HL-60 (cell line): Measurements from ENCODE around the gene IQGAP2.

ENCODE experiments used
- DNase-seq, 2 experiments: peaks; one replicate each; pipeline ENCODE4 v3.0.0-alpha.2; 2010 to 2020; ENCODE audit warnings: low read depth in 1 of 2, low spot score in 1 of 2
- H3K27ac ChIP-seq: fragments of 250-450 bp; sonication (Bioruptor Pico); replicated peaks from 2 replicates; pipeline ENCODE4 v1.5.1; 2020; ENCODE audit warnings: mild to moderate bottlenecking, moderate library complexity
- H3K27me3 ChIP-seq: fragments of 250-450 bp; sonication (Bioruptor Pico); 2 replicates; pipeline ENCODE4 v1.5.1; 2021; ENCODE audit warnings: mild to moderate bottlenecking, moderate library complexity; ENCODE audit not compliant: insufficient read depth, poor library complexity, severe bottlenecking
- H3K4me3 ChIP-seq: replicated peaks from 2 replicates; pipeline ENCODE4 v1.5.1; 2011; ENCODE audit warnings: mild to moderate bottlenecking, control low read depth, low read length; ENCODE audit not compliant: insufficient read depth
- CTCF ChIP-seq: IDR thresholded peaks from one replicate; pipeline ENCODE4 v1.5.1; 2011; ENCODE audit warnings: low read length, control low read depth, inconsistent platforms; ENCODE audit not compliant: insufficient read depth
- GABPA ChIP-seq: IDR thresholded peaks from 2 replicates; pipeline ENCODE4 v1.6.1; 2012; ENCODE audit warnings: low read depth
- POLR2AphosphoS5 ChIP-seq: IDR thresholded peaks from 2 replicates; pipeline ENCODE4 v1.6.1; 2012; ENCODE audit warnings: low read depth
- REST ChIP-seq: IDR thresholded peaks from 2 replicates; pipeline ENCODE4 v1.6.1; 2012; ENCODE audit warnings: low read depth; ENCODE audit not compliant: insufficient replicate concordance
- SPI1 ChIP-seq: IDR thresholded peaks from 2 replicates; pipeline ENCODE4 v1.6.1; 2012; ENCODE audit warnings: low read depth, mild to moderate bottlenecking, borderline replicate concordance

The IQGAP2 gene

GRCh38 chr5:76483881-76484280, 80.8 kb downstream of the IQGAP2 start:
- no peaks in the 10 kb centered on the region for H3K27me3 ChIP-seq
- TF ChIP-seq CTCF (no peak), SPI1 (no peak), POLR2AphosphoS5 (no peak), GABPA (no peak), REST (no peak)
- DNase-seq, result no peak
- no peak overlapping the region for H3K4me3 ChIP-seq
- no peak overlapping the region for H3K27ac ChIP-seq

- no peak for DNase-seq
Observed at GRCh38 chr5:76485511-76485910, 82.4 kb downstream of the IQGAP2 start.

GRCh38 chr5:76487386-76487785, 84.3 kb downstream of the IQGAP2 start:
- no peak overlapping the region for H3K4me3 ChIP-seq
- H3K27ac ChIP-seq, result no peak overlapping the region
- no peaks in the 10 kb centered on the region for H3K27me3 ChIP-seq

More at GRCh38 chr5:76485511-76485910, 82.4 kb downstream of the IQGAP2 start:
- H3K27me3 ChIP-seq, result no peaks in the 10 kb centered on the region
- TF ChIP-seq SPI1 (no peak), REST (no peak)
- no peak overlapping the region for H3K27ac ChIP-seq
- H3K4me3 ChIP-seq, result no peak overlapping the region

GRCh38 chr5:76487821-76488220, 84.7 kb downstream of the IQGAP2 start:
- DNase-seq, result no peak
- Histone ChIP-seq H3K4me3 (no peak overlapping the region), H3K27me3 (no peaks in the 10 kb centered on the region), H3K27ac (no peak overlapping the region)
- TF ChIP-seq GABPA, result no peak
- no peak for TF ChIP-seq SPI1
- TF ChIP-seq CTCF, result no peak
- TF ChIP-seq REST, result no peak
- no peak for TF ChIP-seq POLR2AphosphoS5

More at GRCh38 chr5:76487386-76487785, 84.3 kb downstream of the IQGAP2 start:
- TF ChIP-seq REST, result no peak
- DNase-seq, result no peak
